GM23338 (cell line): ENCODE measurements around the gene INO80. TPM values are rescaled to one million over a fixed set of nuclear protein-coding genes. Genes with fewer than 3 reads are reported as not detected.

ENCODE experiments used
- ATAC-seq: fragments of 200-7000 bp; cut with Tn5 transposase; 3 replicates; pipeline ENCODE4 v1.9.1; 2020
- DNase-seq: peaks from one replicate; pipeline ENCODE4 v3.0.0-alpha.2; 2015; ENCODE audit warnings: low spot score
- H2AFZ ChIP-seq: fragments of 200-600 bp; sonication (generic); 2 replicates; pipeline ENCODE4 v1.8.0; 2016; ENCODE audit warnings: antibody characterized with exemption, mild to moderate bottlenecking, moderate library complexity
- H3F3A ChIP-seq: fragments of 200-600 bp; sonication (generic); replicated peaks from 2 replicates; pipeline ENCODE4 v1.8.0; 2017; ENCODE audit warnings: antibody characterized with exemption, mixed run types, low read depth
- H3K27ac ChIP-seq: fragments of 200-600 bp; sonication (generic); 2 replicates; pipeline ENCODE4 v1.6.1; 2016; ENCODE audit warnings: low read depth
- H3K27me3 ChIP-seq: fragments of 200-600 bp; sonication (generic); 2 replicates; pipeline ENCODE4 v1.8.0; 2016; ENCODE audit warnings: mild to moderate bottlenecking, mixed run types, moderate library complexity; ENCODE audit not compliant: insufficient read depth
- H3K36me3 ChIP-seq: fragments of 200-600 bp; sonication (generic); 2 replicates; pipeline ENCODE4 v1.8.0; 2016; ENCODE audit warnings: mild to moderate bottlenecking; ENCODE audit not compliant: insufficient read depth
- H3K4me1 ChIP-seq: fragments of 200-600 bp; sonication (generic); 2 replicates; pipeline ENCODE4 v1.8.0; 2016; ENCODE audit warnings: mild to moderate bottlenecking, moderate library complexity; ENCODE audit not compliant: insufficient read depth
- H3K4me2 ChIP-seq: fragments of 200-600 bp; sonication (generic); 2 replicates; pipeline ENCODE4 v1.7.1; 2017; ENCODE audit warnings: mixed run types
- H3K4me3 ChIP-seq: fragments of 200-600 bp; sonication (generic); 2 replicates; pipeline ENCODE4 v1.6.1; 2016; ENCODE audit warnings: mixed run types
- H3K79me2 ChIP-seq: fragments of 200-600 bp; sonication (generic); replicated peaks from 2 replicates; pipeline ENCODE4 v1.8.0; 2017; ENCODE audit warnings: mild to moderate bottlenecking; ENCODE audit not compliant: insufficient read depth
- H3K9me2 ChIP-seq: fragments of 200-600 bp; sonication (generic); 2 replicates; pipeline ENCODE4 v1.8.0; 2017; ENCODE audit not compliant: insufficient read depth
- H4K20me1 ChIP-seq: fragments of 200-600 bp; sonication (generic); replicated peaks from 2 replicates; pipeline ENCODE4 v1.8.0; 2017; ENCODE audit warnings: mild to moderate bottlenecking; ENCODE audit not compliant: insufficient read depth
- H3K27ac Mint-ChIP-seq: 2 replicates; pipeline ENCODE4 v1.8.0; 2020; ENCODE audit warnings: inconsistent platforms, mild to moderate bottlenecking, moderate library complexity, mixed read lengths
- H3K27me3 Mint-ChIP-seq: 3 replicates; pipeline ENCODE4 v1.8.0; 2022; ENCODE audit warnings: low read depth, mild to moderate bottlenecking, moderate library complexity, mixed read lengths, inconsistent platforms; ENCODE audit not compliant: insufficient read depth, poor library complexity
- H3K36me3 Mint-ChIP-seq: 3 replicates; pipeline ENCODE4 v1.8.0; 2021; ENCODE audit warnings: low read depth, mild to moderate bottlenecking, inconsistent platforms, moderate library complexity, mixed read lengths
- H3K4me1 Mint-ChIP-seq: 3 replicates; pipeline ENCODE4 v1.8.0; 2020; ENCODE audit warnings: mild to moderate bottlenecking, inconsistent platforms, mixed read lengths
- H3K4me3 Mint-ChIP-seq: 3 replicates; pipeline ENCODE4 v1.8.0; 2021; ENCODE audit warnings: moderate library complexity, mild to moderate bottlenecking, inconsistent platforms, mixed read lengths
- H3K9me3 Mint-ChIP-seq: 3 replicates; pipeline ENCODE4 v1.8.0; 2020; ENCODE audit warnings: moderate library complexity, mild to moderate bottlenecking, inconsistent platforms, mixed read lengths
- EZH2 ChIP-seq: fragments of 200-600 bp; sonication (generic); IDR thresholded peaks from one replicate; pipeline ENCODE4 v1.8.0; 2017; ENCODE audit warnings: antibody characterized with exemption, mild to moderate bottlenecking, low read depth; ENCODE audit not compliant: unreplicated experiment
- EZH2phosphoT487 ChIP-seq: fragments of 200-600 bp; sonication (generic); IDR thresholded peaks from one replicate; pipeline ENCODE4 v1.8.1; 2018; ENCODE audit warnings: antibody characterized with exemption; ENCODE audit not compliant: unreplicated experiment
- JUNB ChIP-seq: IDR thresholded peaks from one replicate; pipeline ENCODE4 v1.6.1; 2016; ENCODE audit warnings: antibody characterized with exemption; ENCODE audit not compliant: unreplicated experiment
- NANOG ChIP-seq: IDR thresholded peaks from 2 replicates; pipeline ENCODE4 v1.6.1; 2016; ENCODE audit warnings: antibody characterized with exemption, borderline replicate concordance
- POLR2AphosphoS5 ChIP-seq: IDR thresholded peaks from 2 replicates; pipeline ENCODE4 v1.6.1; 2016; ENCODE audit warnings: antibody characterized with exemption, low read depth
- REST ChIP-seq: IDR thresholded peaks from one replicate; pipeline ENCODE4 v1.6.1; 2018; ENCODE audit warnings: antibody characterized with exemption; ENCODE audit not compliant: unreplicated experiment
- STAT1 ChIP-seq: IDR thresholded peaks from one replicate; pipeline ENCODE4 v1.6.1; 2016; ENCODE audit warnings: antibody characterized with exemption; ENCODE audit not compliant: unreplicated experiment
- ZNF114 ChIP-seq: fragments of 250-450 bp; sonication (Bioruptor Pico); IDR thresholded peaks from 2 replicates; pipeline ENCODE4 v1.5.0; 2020; ENCODE audit warnings: mild to moderate bottlenecking, moderate library complexity
- ZNF331 ChIP-seq: fragments of 250-450 bp; sonication (Bioruptor Pico); IDR thresholded peaks from 2 replicates; pipeline ENCODE4 v1.5.0; 2020; ENCODE audit warnings: low read depth, mild to moderate bottlenecking, moderate library complexity
- polyA plus RNA-seq: library from polyadenylated mRNA; unstranded; fragments of >200 nt; fragmentation: Nextera tagmentation; extraction: Ambion mirVana; gene quantifications from 2 replicates; pipeline ENCODE4 v1.2.1, GENCODE V29; 2016
- total RNA-seq: library from RNA; depleted of rRNA; stranded (reverse); fragments of >200 nt; shearing (Covaris generic); gene quantifications from 2 replicates; pipeline ENCODE4 v1.2.3, GENCODE V29; 2014
- TF ChIP-seq, protein P1 (sequence below), 2 experiments: fragments of 200-600 bp in 1 of 2; sonication (generic) in 1 of 2; conservative IDR thresholded peaks; 2 replicates each; pipeline versions ENCODE4 v1.5.1 to v1.6.1; 2016 to 2017; ENCODE audit warnings: antibody characterized with exemption in 2 of 2, low read depth in 2 of 2, mild to moderate bottlenecking in 2 of 2, moderate library complexity in 1 of 2

Gene INO80
- total and polyA plus RNA-seq, 2 experiments from 2014 or later = 6.5 to 24.9 TPM

DNA sequence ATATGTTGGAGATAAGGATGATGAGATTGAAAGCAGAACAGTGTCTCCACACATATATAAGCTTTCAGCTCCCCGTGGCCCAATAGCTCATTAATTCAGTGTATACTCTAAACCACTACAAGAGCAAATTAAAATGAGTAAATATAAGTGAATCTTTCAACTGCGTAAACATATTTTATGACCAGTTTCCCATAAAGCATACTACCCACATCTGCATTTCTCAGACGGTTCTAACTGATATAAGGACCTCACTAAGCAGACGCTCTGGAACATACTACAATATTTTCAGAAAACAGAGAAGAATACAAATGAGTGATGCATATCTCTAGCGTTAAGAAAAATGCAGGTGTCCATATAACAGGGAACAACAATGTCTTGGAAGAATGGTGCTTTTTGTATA is 73.2 kb downstream of the INO80 start (continued):
- TF ChIP-seq REST = no peak
- no peak for TF ChIP-seq ZNF114 (CRISPR knock-in tag)

GRCh38 chr15:41039121-41039520 is 77.0 kb downstream of the INO80 start:
- ATAC-seq (no peak), DNase-seq (no peak)
- Histone ChIP-seq H3K4me3 (no peak overlapping the region), H3K27me3 (no peaks in the 10 kb centered on the region), H2AFZ (no peak overlapping the region), H3K4me2 (no peak overlapping the region), H3K9me2 (no peaks in the 10 kb centered on the region), H3K36me3 (peaks cover 18% of the 10 kb centered on the region), H3K27ac (no peak overlapping the region), H3K79me2 (peaks cover 9% of the 10 kb centered on the region), H3F3A (no peaks in the 10 kb centered on the region), H4K20me1 (peaks cover 4% of the 10 kb centered on the region; the same call in 1 of the 2 replicates), H3K4me1 (no peaks in the 10 kb centered on the region)
- Mint-ChIP-seq H3K4me1 (no peaks in the 10 kb centered on the region), H3K27me3 (peaks cover 6% of the 10 kb centered on the region), H3K36me3 (peaks cover 57% of the 10 kb centered on the region), H3K4me3 (no peak overlapping the region), H3K9me3 (peaks cover 13% of the 10 kb centered on the region; the same call in 2 of the 3 replicates), H3K27ac (no peak overlapping the region)
- TF ChIP-seq EZH2phosphoT487 (no peak), NANOG (no peak), REST (no peak), ZNF331 (CRISPR knock-in tag) (no peak), JUNB (no peak), ZNF114 (CRISPR knock-in tag) (no peak), POLR2AphosphoS5 (no peak), STAT1 (no peak), EZH2 (no peak)
- TF ChIP-seq, protein P1, sequence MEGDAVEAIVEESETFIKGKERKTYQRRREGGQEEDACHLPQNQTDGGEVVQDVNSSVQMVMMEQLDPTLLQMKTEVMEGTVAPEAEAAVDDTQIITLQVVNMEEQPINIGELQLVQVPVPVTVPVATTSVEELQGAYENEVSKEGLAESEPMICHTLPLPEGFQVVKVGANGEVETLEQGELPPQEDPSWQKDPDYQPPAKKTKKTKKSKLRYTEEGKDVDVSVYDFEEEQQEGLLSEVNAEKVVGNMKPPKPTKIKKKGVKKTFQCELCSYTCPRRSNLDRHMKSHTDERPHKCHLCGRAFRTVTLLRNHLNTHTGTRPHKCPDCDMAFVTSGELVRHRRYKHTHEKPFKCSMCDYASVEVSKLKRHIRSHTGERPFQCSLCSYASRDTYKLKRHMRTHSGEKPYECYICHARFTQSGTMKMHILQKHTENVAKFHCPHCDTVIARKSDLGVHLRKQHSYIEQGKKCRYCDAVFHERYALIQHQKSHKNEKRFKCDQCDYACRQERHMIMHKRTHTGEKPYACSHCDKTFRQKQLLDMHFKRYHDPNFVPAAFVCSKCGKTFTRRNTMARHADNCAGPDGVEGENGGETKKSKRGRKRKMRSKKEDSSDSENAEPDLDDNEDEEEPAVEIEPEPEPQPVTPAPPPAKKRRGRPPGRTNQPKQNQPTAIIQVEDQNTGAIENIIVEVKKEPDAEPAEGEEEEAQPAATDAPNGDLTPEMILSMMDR (conservative IDR thresholded peaks at IDR 0.05; ENCODE audit: low read depth in 2 of 2) = no peak
